Measurements from ENCODE around the gene PPFIBP1. TPM values are rescaled to one million over a fixed set of nuclear protein-coding genes. Genes with fewer than 3 reads are reported as not detected.

Gene PPFIBP1
- total and polyA plus RNA-seq, 2 of the 13 experiments (the other 11 are each of a cell fraction or from before 2014, with no cell fraction given): 16.2 to 21.8 TPM

- TF ChIP-seq BCLAF1 (IDR thresholded peaks at IDR 0.05) (no peak), ZSCAN9 (CRISPR knock-in tag; IDR thresholded peaks at IDR 0.05; ENCODE audit: borderline replicate concordance) (no peak), ZNF7 (CRISPR knock-in tag; IDR thresholded peaks at IDR 0.05) (peak; percentile 54; the same call in 1 of the 2 replicates), YEATS4 (CRISPR knock-in tag; IDR thresholded peaks at IDR 0.05; ENCODE audit: borderline replicate concordance) (no peak), RARG (CRISPR knock-in tag; IDR thresholded peaks at IDR 0.05; ENCODE audit: low read depth) (no peak), NFRKB (IDR thresholded peaks at IDR 0.05) (no peak)
These were observed 42.2 kb downstream of the PPFIBP1 start (continued) for GRCh38 chr12:27566159-27566558.

GRCh38 chr12:27566626-27567025 is 42.6 kb downstream of the PPFIBP1 start:
- no peak overlapping the region for H3K4me2 ChIP-seq (ENCODE audit: low read depth, low read length)
- ATAC-seq (no peak), FAIRE-seq (no peak), DNase-seq (ENCODE audit: low spot score) (no peak)
- H3K27ac ChIP-seq (ENCODE audit: extremely low read length, insufficient read depth, low read length): no peak overlapping the region
- H3K4me3 ChIP-seq (replicated peaks in 1 of 3; ENCODE audit: insufficient read depth in 1 of 3, low read depth in 2 of 3, low read length in 3 of 3): no peak overlapping the region
- in situ Hi-C loops (cut with HindIII; ENCODE audit: extremely low pct_ligation_motif_present, low pct_unique_long_range_greater_than_20kb): no loop called here
- 100% methylated on average over 2 of the region's 2 CpGs for WGBS (ENCODE audit: low lambda C conversion rate)
- H4K20me1 ChIP-seq (ENCODE audit: insufficient read depth, low read length): no peaks in the 10 kb centered on the region
- POLR2A ChIA-PET: no interaction called here
- no peak overlapping the region for H2AFZ ChIP-seq (ENCODE audit: low read length)
- CTCF ChIA-PET (ENCODE audit: low intra/inter-chr PET ratio, low total read pairs): no interaction called here
- H3K9ac ChIP-seq (ENCODE audit: insufficient read depth, low read depth, low read length): no peak overlapping the region
- H3K4me1 ChIP-seq (ENCODE audit: insufficient read depth, low read length): no peaks in the 10 kb centered on the region
- intact Hi-C loops (cut with micrococcal nuclease; ENCODE audit: unreplicated experiment): no loop called here
- BruUV-seq (replicated peaks): no TSS peak
- TF ChIP-seq BCLAF1 (IDR thresholded peaks at IDR 0.05) (no peak), THAP9 (CRISPR knock-in tag; IDR thresholded peaks at IDR 0.05; ENCODE audit: borderline replicate concordance) (no peak), ZNF788 (CRISPR knock-in tag; IDR thresholded peaks at IDR 0.05; ENCODE audit: borderline replicate concordance) (no peak), ZNF260 (CRISPR knock-in tag; IDR thresholded peaks at IDR 0.05; ENCODE audit: borderline replicate concordance, low read depth) (no peak), ZNF550 (CRISPR knock-in tag; IDR thresholded peaks at IDR 0.05; ENCODE audit: borderline replicate concordance) (no peak), ZNF577 (CRISPR knock-in tag; IDR thresholded peaks at IDR 0.05; ENCODE audit: borderline replicate concordance, low read depth) (no peak)
- no peaks in the 10 kb centered on the region for H3K79me2 ChIP-seq (ENCODE audit: insufficient read depth, low read length)
- no peaks in the 10 kb centered on the region for H3K9me3 ChIP-seq (ENCODE audit: low read length)
- H3K27me3 ChIP-seq (ENCODE audit: control insufficient read depth in 1 of 2, insufficient read depth in 2 of 2, low read length in 2 of 2): no peaks in the 10 kb centered on the region
- H3K36me3 ChIP-seq (replicated peaks in 1 of 2; ENCODE audit: control insufficient read depth in 1 of 2, insufficient read depth in 2 of 2, low read length in 2 of 2): no peaks in the 10 kb centered on the region
